Nucleus accumbens (tissue), 56 donors: ENCODE measurements around the gene TECPR2.
"Not testable (repeated sequence)": the region's sequence is repeated elsewhere in the genome, so short reads cannot be mapped to it uniquely, and the experiment has no call there.

Experiments used
- DNase-seq, 56 donors: peaks; one replicate each; lab custom pipeline; 2025; lab: John Stamatoyannopoulos, UW

TECPR2 gene

DNA sequence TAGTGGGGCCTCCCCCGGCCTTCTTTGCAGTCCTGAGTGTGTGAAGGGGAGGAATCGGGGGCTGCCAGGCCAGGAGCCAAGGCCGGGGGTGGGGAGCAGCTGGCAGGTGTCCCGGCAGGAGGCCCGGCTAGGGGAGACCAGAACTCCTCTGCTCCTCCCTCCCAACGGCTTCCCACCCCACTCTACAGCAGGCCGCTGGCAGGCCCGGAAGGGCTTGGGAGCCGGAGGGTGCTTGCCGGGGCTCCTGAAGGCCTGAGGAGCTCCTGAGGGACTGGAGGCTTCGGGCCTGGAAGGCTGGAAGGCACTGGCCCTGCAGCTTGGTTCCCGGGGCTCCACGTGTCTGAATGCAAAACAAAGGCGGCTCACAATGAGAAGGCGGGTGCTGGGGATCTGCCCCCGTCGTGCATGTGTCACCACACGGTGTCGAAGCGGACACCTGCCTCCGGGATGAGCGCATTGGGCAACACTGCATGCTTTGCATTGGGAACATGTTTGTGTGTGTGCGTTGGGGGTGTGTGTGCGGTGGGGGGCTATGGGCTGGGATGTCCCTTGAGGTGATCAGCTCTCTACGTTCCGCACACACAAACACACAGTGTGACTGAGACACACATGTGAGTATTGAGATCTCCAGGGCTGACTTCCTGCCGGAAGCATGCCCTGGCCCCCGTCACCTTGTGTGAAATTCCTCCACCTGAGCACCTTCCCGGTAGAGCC is 177.7 kb downstream of the TECPR2 start:
- peak in 1 of 56 donors; percentile 18 for DNase-seq

DNA sequence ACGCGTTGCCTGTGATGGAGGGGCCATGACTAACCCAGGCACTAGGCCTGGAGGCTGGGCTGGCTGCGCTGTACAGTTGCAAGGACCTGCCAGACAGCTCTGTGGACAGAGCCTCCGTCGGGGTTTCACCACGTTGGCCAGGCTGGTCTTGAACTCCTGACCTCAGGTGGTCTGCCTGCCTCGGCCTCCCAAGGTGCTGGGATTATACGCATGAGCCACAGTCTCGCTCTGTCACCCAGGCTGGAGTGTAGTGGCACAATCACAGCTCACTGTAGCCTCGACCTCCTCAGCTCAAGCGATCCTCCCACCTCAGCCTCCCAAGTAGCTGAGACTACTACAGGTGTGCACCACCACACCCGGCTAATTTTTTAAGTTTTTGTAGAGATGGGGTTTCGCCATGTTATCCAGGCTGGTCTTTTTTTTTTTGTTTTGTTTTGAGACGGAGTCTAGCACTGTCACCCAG is 178.3 kb downstream of the TECPR2 start:
- not testable (repeated sequence) for DNase-seq

DNA sequence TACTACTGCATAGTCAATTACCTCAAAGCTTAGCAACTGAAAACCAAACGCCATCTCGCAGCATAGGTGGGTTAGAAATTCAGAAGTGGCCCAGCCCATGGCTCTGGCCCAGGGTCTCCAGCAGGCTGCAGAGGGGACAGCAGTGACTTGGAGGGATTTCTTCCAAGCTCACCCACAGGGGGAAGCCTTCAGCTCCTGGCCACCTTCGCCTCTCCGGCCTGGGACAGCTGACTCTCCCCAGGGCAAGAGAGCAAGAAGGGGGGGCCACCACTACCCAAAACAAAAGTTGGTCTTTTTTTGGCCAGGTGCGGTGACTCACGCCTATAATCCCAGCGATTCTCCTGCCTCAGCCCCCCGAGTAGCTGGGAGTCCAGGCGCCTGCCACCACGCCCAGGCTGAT is 179.0 kb downstream of the TECPR2 start:
- DNase-seq = no peak

DNA sequence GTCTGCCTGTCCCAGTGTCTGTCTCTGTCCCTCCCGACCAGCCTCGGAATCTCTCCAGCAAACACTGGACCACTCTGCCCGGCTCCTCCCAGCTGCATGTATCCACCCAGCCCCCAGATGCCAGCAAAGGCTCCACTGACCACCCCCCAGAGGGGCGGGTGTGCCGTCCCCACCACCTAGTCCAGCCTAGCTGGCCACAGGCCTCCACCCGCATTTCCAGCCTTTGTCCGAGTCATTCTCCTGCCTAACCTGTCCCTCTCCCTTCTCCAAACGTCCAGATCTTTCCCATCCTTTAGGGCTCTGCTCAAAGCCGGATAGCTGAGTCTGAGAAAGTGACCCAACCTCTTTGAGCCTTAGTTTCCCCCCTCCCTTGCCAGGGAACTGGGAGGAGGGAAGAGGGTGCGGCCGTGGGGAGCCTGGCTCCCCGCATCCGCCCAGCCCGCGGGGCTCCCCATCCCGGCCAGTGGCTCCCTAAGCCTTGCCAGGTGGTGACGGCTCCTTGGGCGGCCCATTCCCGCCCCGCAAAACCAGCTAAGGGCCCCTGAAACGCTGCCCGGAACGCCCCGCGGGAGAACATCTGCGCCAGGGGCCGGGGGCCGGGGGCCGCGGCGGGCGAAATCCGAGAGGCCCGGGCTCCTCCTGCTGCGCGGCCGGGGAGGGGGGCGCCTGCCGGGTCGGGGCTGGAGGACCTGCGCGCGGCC is 181.5 kb downstream of the TECPR2 start:
- DNase-seq = no peak

DNA sequence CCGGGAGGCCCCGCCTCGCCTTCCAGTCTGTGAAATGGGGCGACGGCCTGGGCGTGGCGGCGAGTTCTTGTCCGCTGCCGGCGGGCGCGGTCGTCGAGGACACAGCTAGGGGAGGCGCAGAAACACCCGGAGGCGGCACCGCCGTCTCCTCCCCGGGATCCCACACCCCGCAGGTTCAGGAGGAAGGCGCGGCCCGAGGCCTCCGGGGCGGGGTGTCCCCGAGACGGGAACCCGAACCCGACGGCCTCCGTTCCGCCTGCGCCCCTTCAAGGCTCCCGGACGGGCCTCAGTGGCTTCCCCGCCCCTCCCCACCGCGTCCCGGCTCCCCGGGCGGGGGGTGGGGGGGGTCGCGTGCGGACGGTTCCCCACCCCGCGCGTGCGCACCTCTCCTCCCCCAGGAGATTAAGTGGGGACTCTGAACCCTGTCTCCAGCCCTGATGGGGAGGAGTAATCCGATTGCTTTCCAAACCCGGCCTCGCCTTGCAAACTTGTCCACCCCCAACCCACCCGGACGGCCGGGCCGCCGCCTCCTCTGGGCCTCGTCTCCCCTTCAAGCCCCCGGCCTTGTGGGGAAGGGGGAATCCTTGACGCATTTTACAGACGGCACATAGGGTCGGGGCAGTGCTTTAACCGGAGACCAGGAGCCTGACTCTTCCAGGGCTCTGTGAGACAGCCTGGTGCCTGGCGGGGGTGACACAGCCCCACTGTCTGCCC is 182.2 kb downstream of the TECPR2 start:
- DNase-seq = no peak

DNA sequence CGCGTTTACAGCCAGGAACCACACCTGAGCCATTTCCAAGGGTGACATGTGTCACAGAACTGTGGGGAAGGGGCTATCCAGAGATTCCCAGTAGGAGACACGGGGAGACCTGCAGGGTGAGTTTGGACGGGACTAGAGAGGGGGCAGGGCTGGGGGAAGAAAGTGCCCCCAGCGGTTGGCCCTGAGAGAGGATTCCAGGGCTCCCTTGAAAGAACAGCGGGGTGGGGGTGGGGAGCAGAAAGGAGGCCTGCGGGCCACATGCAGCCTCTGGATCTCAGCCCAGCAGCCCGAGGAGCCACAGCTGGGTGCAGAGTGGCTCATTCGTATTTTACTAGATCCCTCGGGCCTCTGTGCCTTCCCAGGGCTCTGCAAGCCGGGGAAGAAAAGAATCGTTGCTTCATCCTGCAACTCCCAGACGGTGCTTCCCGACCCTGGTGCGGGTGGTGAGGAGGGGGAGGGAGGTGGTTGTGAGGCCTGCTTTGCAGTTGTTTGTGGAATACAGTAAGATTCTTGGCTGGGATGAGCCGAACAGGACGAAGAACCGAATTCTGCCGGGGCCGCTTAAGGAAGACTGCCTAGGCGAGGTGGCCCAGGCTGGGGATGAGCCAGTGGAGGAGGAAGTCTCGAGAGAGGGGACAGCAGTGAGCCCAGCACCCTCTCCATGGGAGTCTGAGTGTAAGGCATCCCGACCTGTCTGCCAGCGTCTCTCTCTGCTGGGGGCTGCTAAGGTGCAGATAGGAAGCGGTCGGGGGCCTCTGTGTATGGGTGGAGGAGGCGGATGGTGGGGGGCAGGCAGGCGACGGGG is 182.9 kb downstream of the TECPR2 start:
- DNase-seq = peak in 2 of 56 donors; percentile 10 to 22

DNA sequence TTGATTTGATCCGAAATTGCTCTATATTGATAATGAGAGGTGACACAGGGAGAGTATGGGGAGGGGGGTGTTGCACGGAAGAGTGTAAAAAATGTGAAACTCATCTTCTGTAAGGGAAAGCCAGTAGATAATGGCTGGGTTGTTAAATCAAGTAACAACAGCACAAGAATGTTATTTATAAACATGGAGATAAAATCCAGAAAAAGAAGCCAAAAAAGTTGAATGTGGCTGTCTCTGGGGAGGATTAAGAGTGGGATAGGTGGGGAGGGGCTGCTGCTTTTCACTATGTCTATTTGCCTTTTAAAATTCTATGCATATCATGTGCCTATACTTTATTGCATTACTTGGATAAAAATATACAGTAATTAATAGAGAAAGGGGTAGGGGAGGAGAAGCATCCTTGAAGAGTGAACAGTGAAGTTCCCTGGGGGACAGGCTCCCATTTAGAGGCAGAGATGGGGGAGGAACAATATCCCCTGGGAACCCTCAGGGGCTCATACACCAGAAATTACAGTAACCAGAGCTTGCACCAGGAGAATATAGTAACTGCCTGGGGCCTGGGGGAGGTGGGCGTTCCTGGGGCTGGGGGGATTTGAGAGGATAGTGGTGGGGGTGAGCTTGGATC is 186.0 kb downstream of the TECPR2 start:
- no peak for DNase-seq

DNA sequence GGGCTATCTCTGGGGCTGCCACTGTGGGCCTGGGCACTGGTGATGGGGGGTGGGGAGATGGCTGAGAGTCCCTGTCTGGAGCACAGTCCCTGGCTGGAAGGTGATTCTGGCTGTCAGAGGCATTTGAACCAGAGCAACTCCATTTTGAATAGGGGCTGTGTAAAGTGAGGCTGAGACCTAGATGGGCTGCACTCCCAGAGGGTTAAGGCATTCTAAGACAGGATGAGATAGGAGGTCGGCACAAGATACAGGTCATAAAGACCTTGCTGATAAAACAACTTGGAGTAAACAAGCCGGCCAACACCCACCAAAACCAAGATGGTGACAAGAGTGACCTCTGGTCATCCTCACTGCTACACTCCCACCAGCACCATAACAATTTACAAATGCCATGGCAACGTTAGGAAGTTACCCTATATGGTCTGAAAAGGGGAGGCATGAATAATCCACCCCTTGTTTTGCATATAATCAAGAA is 188.2 kb downstream of the TECPR2 start:
- not testable (repeated sequence) for DNase-seq
